Tibial artery (tissue), 4 donors: ENCODE data around the gene TANK.
A peak's percentile ranks its signal among the peaks of the same experiment; 100 is the strongest.

Source experiments
- DNase-seq, 2 donors: peaks; one replicate each; pipeline ENCODE4 v3.0.0-alpha.2; 2019
- H3K27ac ChIP-seq, 2 donors: fragments of 200-600 bp; sonication (generic) in 1 of 2; 1 replicate in 1 of 2; 2 replicates in 1 of 2; pipeline ENCODE4 v1.5.1; 2018 to 2019; ENCODE audit warnings: mild to moderate bottlenecking in 1 of 2
- H3K27me3 ChIP-seq, 2 donors: fragments of 200-600 bp; sonication (generic) in 1 of 2; one replicate each; pipeline versions ENCODE4 v1.5.1 to v1.6.0; 2016 to 2019
- H3K36me3 ChIP-seq, 3 donors: fragments of 200-600 bp; sonication (generic) in 2 of 3; one replicate each; pipeline ENCODE4 v1.5.1; 2016 to 2019; ENCODE audit warnings: mild to moderate bottlenecking in 2 of 3
- H3K4me1 ChIP-seq, 4 donors: fragments of 200-600 bp; sonication (generic) in 2 of 4; 1 replicate in 3 of 4; 2 replicates in 1 of 4; pipeline ENCODE4 v1.5.1; 2016 to 2019
- H3K4me3 ChIP-seq, 2 donors: fragments of 200-600 bp; sonication (generic) in 1 of 2; 1 replicate in 1 of 2; 2 replicates in 1 of 2; pipeline ENCODE4 v1.5.1; 2018 to 2019; ENCODE audit warnings: mild to moderate bottlenecking in 2 of 2
- H3K9me3 ChIP-seq, 3 donors: fragments of 200-600 bp; sonication (generic) in 1 of 3; one replicate each; pipeline ENCODE4 v1.5.1; 2016 to 2019
- CTCF ChIP-seq, 2 experiments: fragments of 200-600 bp in 1 of 2; fragments of 450-650 bp in 1 of 2; IDR thresholded peaks; one replicate each; pipeline ENCODE4 v1.5.1; 2017 to 2019; ENCODE audit warnings: antibody characterized with exemption in 2 of 2, mild to moderate bottlenecking in 1 of 2, moderate library complexity in 1 of 2
- intact Hi-C: fragments of 100-400 bp; cut with DNase I; formaldehyde crosslinking; loops from one replicate; pipeline ENCODE4 v1.15.0; 2023; ENCODE audit warnings: low total_unique reads

The TANK gene

GRCh38 chr2:161223139-161223732 lies 63.0 kb downstream of the TANK start:
- Histone ChIP-seq H3K36me3 (peaks cover 13 to 39% (median 37%) of the 10 kb centered on the region in 3 donors), H3K27me3 (no peaks in the 10 kb centered on the region), H3K27ac (no peak overlapping the region), H3K4me3 (no peak overlapping the region), H3K9me3 (no peaks in the 10 kb centered on the region), H3K4me1 (peaks cover 0 to 1% (median 0%) of the 10 kb centered on the region in 4 donors)
- TF ChIP-seq CTCF (IDR thresholded peaks at IDR 0.05): peak; percentile 55 to 68
- no peak for DNase-seq
- intact Hi-C loops: no loop called here

GRCh38 chr2:161228511-161229240 lies 68.4 kb downstream of the TANK start:
- intact Hi-C loops: no loop called here
- H3K4me3 ChIP-seq: no peak overlapping the region
- TF ChIP-seq CTCF (IDR thresholded peaks at IDR 0.05): no peak
- H3K9me3 ChIP-seq: no peaks in the 10 kb centered on the region
- no peaks in the 10 kb centered on the region for H3K27me3 ChIP-seq
- H3K27ac ChIP-seq: no peak overlapping the region
- no peaks in the 10 kb centered on the region for H3K4me1 ChIP-seq
- no peak for DNase-seq
- peaks cover 23 to 67% (median 62%) of the 10 kb centered on the region in 3 donors for H3K36me3 ChIP-seq

GRCh38 chr2:161230959-161231358 lies 70.7 kb downstream of the TANK start:
- Histone ChIP-seq H3K27ac (no peak overlapping the region), H3K9me3 (no peaks in the 10 kb centered on the region), H3K4me3 (no peak overlapping the region), H3K36me3 (peaks cover 11 to 55% (median 49%) of the 10 kb centered on the region in 3 donors), H3K4me1 (no peaks in the 10 kb centered on the region), H3K27me3 (no peaks in the 10 kb centered on the region)
- DNase-seq: no peak
- intact Hi-C loops: loop anchor here (2.0 kb wide), 1 partner anchor 30 kb away; no protein-coding TSS in a partner anchor
- TF ChIP-seq CTCF (IDR thresholded peaks at IDR 0.05): no peak

GRCh38 chr2:161232571-161232970 lies 72.3 kb downstream of the TANK start:
- intact Hi-C loops: no loop called here
- Histone ChIP-seq H3K4me1 (peaks cover 0 to 8% (median 6%) of the 10 kb centered on the region in 4 donors), H3K36me3 (peaks cover 11 to 44% (median 35%) of the 10 kb centered on the region in 3 donors), H3K27ac (no peak overlapping the region), H3K27me3 (no peaks in the 10 kb centered on the region), H3K9me3 (no peaks in the 10 kb centered on the region), H3K4me3 (no peak overlapping the region)
- TF ChIP-seq CTCF (IDR thresholded peaks at IDR 0.05): no peak
- DNase-seq: no peak

GRCh38 chr2:161233858-161234431 lies 73.7 kb downstream of the TANK start:
- no peaks in the 10 kb centered on the region for H3K27me3 ChIP-seq
- H3K4me1 ChIP-seq: peaks cover 0 to 14% (median 7%) of the 10 kb centered on the region in 4 donors
- intact Hi-C loops: no loop called here
- H3K27ac ChIP-seq: no peak overlapping the region
- no peak for TF ChIP-seq CTCF (IDR thresholded peaks at IDR 0.05)
- peaks cover 11 to 30% (median 21%) of the 10 kb centered on the region in 3 donors for H3K36me3 ChIP-seq
- no peak for DNase-seq
- no peak overlapping the region for H3K4me3 ChIP-seq
- no peaks in the 10 kb centered on the region for H3K9me3 ChIP-seq
